SU-DHL-6 (cell line): ENCODE results near the gene MZT1.
"Not testable (repeated sequence)": the region's sequence is repeated elsewhere in the genome, so short reads cannot be mapped to it uniquely, and the experiment has no call there.

Experiments
- CTCF ChIP-seq: fragments of 200-600 bp; sonication (generic); IDR thresholded peaks from one replicate; pipeline ENCODE4 v1.5.1; 2017; ENCODE audit warnings: antibody characterized with exemption, mild to moderate bottlenecking, low read length, moderate library complexity; ENCODE audit not compliant: insufficient read depth, poor library complexity, severe bottlenecking
- EZH2phosphoT487 ChIP-seq: fragments of 200-600 bp; sonication (generic), shearing (Covaris generic); conservative IDR thresholded peaks from 2 replicates; pipeline ENCODE4 v1.6.1; 2018; ENCODE audit warnings: mild to moderate bottlenecking, antibody characterized with exemption, low read length, moderate library complexity, mixed read lengths

GRCh38 chr13:72726185-72726584, 1.2 kb downstream of the MZT1 start:
- TF ChIP-seq CTCF, EZH2phosphoT487: not testable (repeated sequence)
